GM19238 (cell line): Measurements from ENCODE around the gene SNAP25.

Experiments used
- DNase-seq: peaks from one replicate; pipeline ENCODE4 v3.0.0; 2011; ENCODE audit warnings: low spot score; ENCODE audit not compliant: insufficient read length

SNAP25 gene

DNA sequence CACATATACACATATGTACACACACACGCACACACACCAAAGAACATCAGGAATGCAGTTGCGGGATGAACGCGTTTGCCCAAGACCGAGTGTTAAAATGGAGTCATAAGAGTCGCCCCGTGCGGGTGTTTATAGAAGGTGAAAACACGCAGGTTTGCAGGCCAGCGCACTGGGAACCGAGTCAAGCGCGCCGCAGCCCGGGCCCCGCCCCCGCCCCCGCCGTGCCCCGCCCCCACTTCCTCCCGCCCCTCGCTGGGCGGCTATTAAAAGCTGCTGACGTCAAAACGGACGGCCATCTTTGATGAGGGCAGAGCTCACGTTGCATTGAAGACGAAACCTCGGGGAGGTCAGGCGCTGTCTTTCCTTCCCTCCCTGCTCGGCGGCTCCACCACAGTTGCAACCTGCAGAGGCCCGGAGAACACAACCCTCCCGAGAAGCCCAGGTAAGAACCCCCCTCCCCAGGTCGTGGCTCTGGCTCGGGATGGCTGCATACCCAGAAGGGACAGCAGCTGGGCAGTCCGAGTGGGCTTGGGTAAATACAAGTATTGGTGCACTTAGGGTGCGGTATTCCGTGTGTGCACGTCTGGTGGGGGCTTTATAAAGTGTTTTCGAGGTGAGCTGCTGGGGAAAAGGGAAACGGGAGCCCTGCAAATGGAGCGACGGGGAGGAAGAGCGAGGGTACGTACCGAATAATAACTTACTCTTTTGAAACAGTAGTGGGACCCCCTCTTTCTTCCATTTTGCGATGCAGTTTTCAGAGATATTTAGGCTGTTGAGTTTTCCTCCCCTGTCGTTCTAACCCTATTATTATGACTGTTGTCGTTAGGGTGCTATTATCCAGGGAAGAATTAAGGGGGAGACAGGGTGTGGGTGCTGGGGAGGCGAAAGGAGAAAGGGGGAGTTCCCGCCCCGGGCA, at the start of gene SNAP25:
SNAP25 (plus strand) TSS at position 295 of the 916 bp plus-strand sequence. CDS start 56,662 bp downstream, outside the sequence.
- DNase-seq = no peak

DNA sequence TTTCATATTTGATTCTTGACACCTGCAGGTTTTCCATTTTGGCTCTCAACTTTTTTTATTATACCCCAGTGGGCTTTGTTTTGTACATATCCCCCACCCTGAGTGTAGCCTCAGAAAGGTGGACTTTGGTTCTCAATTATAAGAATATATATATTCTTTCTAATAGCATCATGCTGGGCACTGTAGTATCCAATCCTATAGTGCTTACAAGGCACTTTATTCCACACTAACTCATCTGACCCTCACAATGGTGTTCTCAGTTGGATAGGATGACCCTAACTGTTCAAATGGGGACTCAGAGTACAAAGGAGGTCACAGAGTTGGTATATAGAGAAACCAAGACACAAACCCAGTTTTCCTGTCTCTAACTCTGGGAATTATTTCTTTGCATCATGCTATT, 48.9 kb upstream of the SNAP25 start:
- DNase-seq = no peak

DNA sequence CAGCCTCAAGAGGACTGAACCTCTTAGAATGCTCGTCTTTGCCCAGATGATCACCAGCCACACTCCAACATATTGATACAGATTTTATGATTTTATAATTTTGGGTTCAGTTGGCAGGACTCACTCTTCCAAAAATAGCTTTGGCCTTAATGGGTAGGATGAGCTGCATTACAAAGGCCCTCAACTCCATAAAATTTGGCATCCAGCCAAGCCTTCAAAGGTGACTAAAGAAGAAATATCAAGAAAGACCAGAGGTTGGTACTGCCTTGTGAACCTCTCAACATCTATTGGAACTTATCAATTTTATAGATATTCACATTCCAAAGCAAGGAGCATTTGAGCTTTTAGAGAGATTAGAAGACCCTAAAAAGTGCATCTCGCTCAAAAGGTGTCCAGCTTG, 48.4 kb upstream of the SNAP25 start:
- DNase-seq = no peak

DNA sequence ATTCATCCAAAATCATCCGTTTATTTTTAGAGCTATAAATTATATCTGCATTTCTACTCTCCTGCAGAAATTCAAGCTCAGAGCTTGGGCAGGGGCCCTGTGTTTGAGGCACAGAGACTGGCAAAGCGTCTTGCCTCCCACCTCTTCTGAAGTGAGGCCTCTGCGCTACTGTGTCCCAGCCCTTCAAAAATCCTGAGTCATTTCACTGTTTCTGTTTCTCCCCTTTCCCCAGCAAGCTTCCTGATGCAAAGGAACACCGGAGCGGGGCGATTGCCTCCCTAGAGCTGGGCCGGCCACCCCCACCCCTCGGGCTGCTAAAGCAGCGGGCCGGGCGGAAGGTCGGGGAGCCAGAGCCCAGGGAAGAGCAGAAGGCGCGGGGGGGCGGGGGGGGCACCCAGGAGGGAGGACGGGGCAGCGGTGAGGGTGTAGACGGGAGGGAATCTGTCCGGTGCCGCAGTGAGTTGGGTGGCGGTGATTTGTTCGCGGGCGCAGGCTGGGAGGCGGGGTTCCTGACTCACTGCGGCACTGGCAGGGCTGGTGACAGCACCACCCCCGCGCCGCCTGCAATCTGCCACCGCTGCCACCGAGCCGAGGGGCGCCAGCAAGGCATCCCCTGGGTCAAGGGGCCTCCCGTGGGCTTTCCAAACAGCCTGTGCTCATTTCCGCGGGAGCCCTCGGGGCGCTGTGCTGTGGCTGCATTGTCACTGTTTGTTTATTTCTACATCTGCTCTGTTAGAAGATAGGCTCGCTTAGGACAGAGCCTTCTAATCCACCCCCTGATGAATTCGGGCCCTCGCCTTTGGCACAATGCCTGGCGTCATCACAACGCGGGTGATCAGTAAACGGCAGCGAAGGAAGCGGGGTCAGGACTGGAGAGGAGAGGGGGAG, 46.5 kb upstream of the SNAP25 start:
- DNase-seq = no peak

DNA sequence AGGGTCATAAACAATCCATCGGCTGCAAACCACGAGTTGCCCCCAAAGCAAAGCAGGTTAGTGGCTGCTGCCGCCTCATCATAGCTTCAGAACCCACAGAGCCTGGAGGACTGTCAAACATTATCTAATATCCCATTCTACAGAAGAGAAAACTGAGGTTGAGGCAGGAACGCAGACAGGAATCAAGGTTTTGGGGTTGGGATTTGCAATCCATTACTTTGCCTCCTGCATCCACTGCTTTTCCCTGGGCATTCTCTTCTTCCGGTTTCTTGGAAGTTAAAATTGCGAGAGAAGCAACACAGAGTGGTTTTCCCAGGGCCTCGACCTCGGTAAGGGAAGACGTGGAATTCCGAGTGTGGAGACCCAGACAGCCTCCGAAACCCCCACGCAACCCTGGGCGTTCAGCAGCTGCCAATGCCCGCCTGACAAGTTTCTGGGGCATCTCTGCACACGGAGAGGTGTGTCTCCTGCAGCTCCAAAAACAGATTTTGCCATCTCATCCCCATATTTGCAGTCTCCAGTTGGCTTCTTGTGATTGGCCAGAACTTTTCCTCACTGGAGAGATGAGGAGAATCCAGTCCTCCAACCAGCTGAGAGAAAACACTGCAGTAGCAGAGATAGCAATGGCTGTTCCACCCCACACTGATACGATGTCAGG, 45.5 kb upstream of the SNAP25 start:
- no peak for DNase-seq

DNA sequence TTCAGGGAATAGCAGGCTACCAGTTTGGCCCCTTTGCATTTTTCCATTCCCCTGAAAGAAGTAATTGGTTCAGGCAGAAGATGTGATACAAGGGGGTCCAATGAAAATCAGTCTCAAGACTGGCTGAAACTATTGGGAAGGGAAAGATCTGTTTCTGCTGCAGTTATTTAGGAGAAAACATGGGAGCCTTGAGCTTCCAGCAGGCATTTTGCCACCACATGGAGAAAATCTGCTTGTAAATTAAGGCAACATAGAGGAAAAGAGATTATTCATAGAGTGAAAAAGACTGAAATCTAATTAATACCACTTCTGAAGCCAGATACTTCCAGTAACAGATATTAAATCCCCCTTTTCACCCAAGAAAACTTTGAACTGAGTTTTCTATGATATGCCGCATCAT, 44.2 kb upstream of the SNAP25 start:
- DNase-seq = no peak

DNA sequence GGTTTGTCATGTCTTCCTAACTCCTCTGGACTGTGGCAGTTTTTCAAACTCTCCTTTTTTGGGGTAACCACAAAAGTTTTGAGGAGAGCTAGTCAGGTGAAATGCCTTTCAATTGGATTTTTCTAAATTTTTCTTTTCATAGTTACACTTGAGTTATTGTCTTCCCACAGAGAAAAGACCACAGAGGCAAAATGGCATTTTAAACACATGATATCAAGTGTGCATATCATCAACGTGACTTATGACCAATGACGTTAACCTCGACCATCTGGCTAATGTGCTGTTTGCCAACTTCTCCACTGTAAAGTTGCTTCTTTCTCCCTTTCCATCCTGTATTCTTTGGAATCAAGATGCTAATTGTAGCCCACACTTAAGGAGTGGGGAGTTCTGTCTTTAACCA, 41.3 kb upstream of the SNAP25 start:
- no peak for DNase-seq

DNA sequence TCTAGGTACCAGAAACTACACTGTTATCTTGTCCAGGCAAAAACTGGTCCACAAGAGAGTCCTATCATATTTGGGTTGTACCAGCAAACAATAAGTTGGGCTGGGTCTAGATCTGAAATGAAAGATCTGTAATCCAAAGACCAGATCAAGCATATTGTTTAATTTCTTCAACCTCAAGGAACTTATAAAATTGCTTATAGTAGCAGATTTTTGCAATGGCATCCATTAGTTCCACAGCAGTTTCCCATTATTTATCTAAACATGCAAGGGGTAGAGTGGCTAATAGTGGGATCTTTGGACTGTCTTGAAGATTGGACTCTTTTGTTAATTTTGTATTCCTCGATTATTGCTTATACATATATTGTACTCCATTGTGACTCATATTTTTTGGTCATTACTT, 40.5 kb upstream of the SNAP25 start:
- DNase-seq = no peak

DNA sequence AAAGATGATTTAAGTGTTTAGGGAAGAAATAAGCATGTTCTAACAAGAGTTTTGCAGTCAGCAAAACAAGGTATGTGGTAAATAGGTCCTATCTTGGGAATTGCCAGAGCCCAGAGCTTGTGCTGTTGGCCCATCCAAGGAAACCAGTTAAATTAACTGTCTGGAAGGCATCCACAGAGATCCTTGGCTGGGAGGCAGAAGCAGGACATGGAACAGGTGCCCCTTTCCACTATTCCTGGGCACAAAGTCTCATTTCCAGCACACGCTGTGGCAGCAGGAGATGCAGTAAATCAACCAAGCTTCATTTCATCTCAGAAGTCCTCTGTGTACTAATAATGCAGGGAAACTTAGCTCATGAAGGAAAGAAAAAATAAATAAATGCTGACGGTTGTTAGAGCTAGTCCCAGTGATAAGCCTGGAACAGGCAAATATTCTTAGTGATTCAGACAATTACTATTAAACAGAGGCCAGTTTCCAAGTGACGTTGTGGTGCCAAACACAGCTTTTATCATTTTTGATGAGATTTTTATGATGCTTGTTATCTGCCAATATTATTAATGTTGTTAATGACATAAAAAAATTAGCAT, 39.8 kb upstream of the SNAP25 start:
- DNase-seq = no peak

DNA sequence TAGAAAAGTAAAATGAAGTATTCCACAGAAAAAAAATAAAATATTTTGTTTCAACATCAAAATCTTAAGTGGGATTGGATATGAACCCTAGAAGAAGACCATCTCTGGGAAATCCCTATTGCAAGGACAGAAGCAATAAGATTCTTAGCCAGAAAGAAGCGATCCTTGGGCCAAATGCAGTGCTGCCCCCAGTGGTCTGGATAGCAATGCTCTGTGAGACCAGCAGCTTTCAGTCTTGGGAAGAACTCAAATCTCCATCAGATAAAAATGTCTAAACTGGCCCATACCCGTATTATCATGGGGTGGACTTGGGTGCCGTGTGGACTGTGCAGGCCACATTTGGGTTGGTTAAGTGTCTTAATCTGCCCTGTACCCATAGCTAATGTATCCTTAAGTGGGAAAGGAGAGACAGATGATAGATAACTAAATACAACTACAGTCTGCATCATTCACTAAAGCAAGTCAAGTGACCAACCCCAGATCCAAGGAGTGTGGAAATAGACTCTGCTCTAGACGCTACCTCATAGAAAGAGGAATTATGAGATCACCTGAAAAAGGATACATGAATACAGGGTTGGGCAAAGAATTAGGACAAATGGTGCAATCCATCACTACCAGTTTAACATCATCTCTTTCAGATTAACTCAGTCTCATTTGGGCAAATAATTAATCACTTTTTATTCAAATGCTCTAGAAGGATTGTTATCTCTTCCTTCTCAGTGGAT, 38.9 kb upstream of the SNAP25 start:
- no peak for DNase-seq

DNA sequence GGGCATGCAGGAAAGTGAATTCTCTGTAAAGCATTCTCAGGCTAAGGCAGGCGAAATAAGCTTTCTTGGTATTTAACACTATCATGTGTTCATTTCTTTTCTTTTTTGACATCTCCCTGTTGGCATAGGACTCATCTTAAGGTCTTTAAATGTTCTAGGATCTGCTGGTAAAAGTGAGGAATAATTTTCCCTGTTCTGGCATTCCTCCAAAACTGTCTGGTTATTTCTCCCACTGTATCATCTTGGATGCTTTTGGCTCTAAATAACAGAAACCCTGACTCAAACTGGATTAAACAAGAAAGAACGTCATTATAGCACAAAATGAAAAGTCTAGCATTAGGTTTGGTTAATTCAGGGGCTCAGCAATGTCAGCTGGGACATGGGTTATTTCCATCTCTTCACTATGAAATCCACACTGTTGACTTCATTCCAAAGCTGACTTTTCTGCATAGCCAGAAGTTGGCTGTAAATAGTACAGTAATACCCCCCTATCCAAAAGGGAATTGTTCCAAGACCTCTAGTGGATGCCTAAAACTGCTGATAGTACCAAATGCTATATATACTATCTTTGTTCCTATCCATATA, 37.9 kb upstream of the SNAP25 start:
- DNase-seq = no peak

DNA sequence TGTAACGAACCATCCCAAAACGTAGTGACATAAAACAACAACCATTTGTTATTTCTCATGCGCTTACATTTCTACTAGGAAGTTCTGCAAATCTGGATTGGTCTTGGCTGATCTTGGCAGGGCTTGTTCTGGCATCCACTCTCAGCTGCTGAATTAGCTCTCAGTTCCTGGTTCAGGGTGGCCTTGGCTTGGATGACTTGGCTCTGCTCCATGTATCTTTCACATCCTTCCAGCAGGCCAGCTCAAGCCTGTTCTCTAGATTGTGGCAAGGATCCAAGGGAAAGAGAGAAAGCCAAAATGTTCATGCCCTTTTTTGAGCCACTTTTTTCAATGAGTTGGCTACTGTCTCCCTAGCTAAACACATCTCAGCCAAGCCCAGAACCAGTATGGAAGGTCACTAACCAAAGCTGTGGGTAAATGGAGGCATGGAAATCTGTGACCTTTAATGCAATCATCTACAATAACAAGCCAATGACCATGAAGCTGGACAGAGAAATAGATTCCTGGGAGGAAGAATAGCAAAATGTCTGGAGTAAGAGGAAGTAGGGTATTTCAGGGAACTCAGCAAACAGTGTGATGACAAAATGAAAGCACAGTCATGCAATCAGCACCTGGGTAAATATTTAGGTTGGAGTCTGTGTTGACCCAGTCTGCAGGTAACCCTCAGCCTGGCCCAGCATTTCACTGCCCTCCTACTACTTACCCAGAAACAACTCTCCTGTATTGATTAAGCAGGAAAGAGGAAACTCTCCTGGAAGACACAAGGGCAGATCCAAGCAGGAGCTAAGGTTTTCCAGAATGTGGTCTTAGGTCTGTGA, 32.7 kb upstream of the SNAP25 start:
- DNase-seq = no peak

DNA sequence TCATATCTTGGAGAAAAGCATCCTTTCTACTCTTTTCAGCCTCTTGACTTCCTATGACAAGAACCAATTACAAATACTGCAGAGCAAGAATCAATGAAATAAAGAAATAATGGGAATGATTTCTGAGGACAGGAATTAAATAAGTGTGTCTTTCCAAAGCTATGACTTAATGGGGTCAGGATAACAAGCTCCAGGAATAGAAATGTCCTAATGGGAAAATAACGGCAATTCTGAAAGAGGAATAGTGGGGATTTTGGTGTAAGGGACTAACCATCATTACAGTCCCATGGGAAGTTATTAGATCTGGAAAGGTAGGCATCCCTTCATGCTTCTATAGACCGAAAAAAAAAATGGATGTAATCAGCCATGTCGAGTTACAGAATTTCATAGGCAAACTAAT, 28.2 kb upstream of the SNAP25 start:
- DNase-seq = no peak

DNA sequence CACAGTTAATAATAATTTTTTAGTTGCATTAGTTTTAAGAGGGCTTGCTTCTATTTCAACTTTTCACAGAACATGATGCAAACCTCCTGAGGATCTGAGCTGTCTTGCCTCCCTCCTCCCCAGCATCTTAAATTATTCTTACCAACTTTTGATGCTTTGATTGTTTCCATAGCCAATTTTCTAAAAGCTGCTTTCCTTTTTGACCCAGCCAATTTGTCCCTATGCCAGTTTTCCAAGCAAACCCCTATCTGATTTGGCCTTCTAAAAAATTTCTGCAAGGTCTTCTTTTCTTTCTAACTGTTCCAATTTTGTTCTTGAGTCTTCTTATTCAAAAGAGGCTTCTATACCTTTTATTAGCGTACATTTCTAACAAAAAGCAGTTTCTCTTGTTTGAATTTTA, 26.5 kb upstream of the SNAP25 start:
- DNase-seq = no peak

DNA sequence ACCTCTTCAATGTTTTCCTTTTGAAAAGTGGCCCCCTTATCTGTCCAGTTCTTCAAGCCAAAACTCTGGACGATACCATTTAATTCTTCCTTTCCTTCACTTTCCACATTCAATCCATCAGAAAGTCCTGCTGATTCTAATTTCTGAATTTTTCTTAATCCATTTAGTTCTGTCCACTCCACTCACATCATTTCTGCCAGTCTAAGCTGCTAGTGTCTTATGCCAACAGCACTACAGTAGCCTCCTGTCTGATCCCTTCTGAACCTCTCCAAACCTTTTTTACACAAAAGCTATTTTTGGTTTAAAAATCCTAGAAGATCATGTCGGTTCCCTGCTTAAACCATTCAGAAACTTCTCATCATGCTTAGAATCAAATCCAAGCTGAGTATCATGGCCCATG, 24.5 kb upstream of the SNAP25 start:
- no peak for DNase-seq

DNA sequence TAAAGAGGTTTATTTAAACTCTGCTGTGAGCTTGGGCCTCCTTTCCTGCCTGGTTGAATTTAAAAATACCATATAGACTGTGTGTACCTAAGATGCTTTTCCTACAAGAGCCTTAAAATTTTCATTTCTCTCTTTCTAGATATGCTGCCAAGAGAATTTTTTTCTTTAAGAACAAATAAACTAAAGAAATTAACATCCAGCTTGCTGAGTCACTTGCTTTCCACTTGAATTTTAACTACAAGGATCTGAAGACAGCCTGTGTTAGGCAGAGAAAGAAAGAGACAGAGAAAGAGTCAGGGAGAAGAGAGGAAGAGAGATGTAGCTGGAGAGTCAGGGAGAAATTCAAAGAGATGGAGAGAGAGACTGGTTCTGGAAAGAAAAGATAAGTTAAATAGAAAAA, 18.3 kb upstream of the SNAP25 start:
- DNase-seq = no peak

DNA sequence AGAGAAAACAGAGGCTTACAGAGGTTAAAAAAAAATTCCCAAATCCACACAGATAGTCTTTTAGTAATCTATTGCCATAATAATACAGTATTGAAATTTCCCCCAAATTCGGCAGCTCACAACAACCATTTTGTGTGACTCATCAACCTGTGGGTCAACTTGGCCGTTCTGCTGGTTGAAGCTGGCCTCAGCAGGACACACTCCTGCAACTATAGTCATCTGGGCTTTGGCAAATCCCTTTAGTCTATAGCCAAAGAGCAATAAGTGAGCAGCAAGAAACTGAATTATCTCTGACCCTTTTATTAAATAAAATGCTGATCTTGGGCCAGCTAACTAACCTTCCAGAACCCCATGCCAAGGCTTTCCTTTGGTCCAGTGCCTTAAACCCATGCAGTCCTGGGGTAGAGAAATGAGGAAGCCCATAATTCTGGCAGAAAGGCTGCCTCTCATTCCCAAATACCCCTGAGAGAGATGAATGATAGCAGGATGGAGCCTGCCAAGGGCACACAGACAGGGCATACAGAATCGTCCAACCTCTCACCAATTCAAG, 17.2 kb upstream of the SNAP25 start:
- no peak for DNase-seq

DNA sequence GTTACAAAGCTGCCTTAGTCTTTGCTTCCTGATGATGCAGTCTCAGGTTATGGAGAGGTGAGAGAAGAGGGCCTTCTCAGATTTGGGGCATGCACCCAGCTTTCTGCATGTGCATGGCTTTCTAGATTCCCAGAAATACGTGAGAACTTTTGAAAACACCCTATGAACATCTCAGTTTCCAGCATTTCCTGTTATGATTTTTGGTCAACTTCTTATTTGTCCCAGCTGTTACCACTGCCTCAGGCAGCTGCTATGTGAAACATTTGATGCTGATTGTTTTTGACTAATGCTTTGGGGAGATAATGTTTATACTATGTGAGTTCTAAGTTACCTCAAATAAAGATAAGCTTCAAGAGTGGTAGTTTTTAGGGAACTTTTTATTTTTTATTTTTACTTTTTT, 9.5 kb upstream of the SNAP25 start:
- DNase-seq = no peak

DNA sequence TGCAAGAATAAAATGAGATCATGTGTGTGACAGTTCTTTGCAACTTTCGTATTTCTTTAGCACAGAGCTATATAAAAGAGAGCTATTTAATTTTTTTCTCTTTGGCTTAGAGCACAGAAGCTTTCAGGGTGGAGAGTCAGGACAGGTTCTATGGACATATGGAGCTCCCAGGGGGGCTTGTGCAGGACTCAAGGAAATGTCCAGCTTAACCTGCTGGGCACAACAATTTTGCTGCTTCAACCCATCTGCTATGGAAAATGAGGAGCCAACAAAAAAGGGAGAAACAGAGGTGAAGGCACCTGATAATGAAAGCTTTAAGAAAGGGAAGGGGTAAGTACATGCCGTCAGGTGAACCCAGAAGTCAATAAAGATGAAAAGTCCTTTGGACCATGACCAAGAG, 5.1 kb upstream of the SNAP25 start:
- DNase-seq = no peak
